Ramos (cell line): ENCODE results near the gene CSNK2A3.

Source experiments
- in situ Hi-C: fragments of 300-500 bp; cut with MboI; formaldehyde crosslinking; loops from one replicate; pipeline ENCODE4 v1.14.3; 2022; ENCODE audit warnings: low sequenced_read_pairs; ENCODE audit not compliant: unreplicated experiment

The CSNK2A3 gene

DNA sequence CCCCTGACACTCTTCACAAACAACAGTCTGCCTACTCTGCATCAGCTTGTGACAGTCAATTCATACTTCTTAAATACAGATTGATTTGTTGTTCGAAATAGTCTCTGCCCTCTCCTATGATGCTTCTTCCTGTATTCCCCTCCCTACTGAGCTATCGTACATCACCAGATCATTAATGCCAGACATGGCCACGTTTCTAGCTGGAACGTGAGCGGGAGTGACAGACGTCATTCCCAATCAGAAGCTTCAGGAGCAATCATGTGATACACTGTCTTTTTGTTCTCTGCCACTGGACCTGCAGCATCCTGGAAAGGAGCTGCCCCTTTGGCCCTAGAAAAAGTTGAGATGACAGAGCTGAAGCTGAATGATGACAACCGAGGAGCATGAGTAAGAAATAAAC is 48.5 kb downstream of the CSNK2A3 start:
- in situ Hi-C loops = no loop called here

DNA sequence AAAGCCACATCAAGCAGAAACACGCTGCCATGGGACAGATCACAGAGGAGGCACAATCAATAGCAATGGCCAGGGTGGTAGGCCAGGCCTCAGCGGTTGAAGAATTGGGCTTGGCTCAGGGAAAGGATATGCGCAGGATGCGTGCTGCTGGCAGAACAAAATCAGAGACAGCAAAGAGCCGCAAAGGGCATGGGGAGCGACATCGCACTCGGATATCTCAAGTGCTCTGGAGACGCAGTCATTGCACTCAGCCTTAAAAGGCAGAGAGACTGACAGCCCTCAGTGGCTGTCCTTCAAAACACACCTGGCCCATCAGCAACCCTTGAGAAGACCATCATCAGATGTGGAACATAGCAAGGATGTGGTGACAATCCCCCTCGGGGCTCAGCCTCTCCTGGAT is 50.5 kb downstream of the CSNK2A3 start:
- in situ Hi-C loops = no loop called here
